Measurements from ENCODE around the gene TIAM2.

GRCh38 chr6:155177363-155177961 lies 182.3 kb downstream of the TIAM2 start:
- TF ChIP-seq CTCF (conservative IDR thresholded peaks at IDR 0.05; ENCODE audit: low read depth in 2 of 2), result peak; percentile 66 to 85
- no peak for TF ChIP-seq EZH2phosphoT487 (IDR thresholded peaks at IDR 0.05; ENCODE audit: unreplicated experiment)
- no peak for TF ChIP-seq EZH2 (IDR thresholded peaks at IDR 0.05; ENCODE audit: low read depth, unreplicated experiment)
- TF ChIP-seq POLR2AphosphoS5 (IDR thresholded peaks at IDR 0.05; ENCODE audit: low read depth), result no peak
